HG03558 (cell line): Measurements from ENCODE around the gene NF1.
"Not testable (repeated sequence)": the region's sequence is repeated elsewhere in the genome, so short reads cannot be mapped to it uniquely, and the experiment has no call there.

Source experiments
- ATAC-seq: cut with Tn5 transposase; IDR thresholded peaks from one replicate; pipeline ENCODE4 v1.9.1; 2021; ENCODE audit warnings: moderate number of reproducible peaks; ENCODE audit not compliant: unreplicated experiment; ENCODE audit errors: extremely low read depth

The NF1 gene

GRCh38 chr17:31079731-31080130 lies 15.0 kb upstream of the NF1 start:
- no peak for ATAC-seq

GRCh38 chr17:31085563-31085962 lies 9.2 kb upstream of the NF1 start:
- ATAC-seq = no peak

GRCh38 chr17:31089471-31089870 lies 5.3 kb upstream of the NF1 start:
- ATAC-seq = no peak

DNA sequence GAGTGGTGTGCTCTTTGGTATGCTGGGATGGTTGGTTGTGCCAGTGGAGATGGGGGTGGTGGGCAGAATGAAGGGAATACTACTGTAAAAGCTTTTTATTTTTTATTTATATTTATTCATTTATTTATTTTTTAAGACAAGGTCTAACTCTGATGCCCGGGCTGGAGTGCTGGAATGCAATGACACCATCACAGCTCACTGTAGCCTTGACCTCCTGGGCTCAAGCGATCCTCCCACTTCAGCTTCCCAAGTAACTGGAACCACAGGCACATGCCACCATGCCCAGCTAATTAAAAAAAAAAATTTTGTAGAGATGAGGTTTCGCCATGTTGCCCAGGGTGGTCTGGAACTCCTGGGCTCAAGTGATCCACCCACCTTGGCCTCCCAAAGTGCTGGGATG lies 4.1 kb upstream of the NF1 start:
- ATAC-seq = not testable (repeated sequence)

DNA sequence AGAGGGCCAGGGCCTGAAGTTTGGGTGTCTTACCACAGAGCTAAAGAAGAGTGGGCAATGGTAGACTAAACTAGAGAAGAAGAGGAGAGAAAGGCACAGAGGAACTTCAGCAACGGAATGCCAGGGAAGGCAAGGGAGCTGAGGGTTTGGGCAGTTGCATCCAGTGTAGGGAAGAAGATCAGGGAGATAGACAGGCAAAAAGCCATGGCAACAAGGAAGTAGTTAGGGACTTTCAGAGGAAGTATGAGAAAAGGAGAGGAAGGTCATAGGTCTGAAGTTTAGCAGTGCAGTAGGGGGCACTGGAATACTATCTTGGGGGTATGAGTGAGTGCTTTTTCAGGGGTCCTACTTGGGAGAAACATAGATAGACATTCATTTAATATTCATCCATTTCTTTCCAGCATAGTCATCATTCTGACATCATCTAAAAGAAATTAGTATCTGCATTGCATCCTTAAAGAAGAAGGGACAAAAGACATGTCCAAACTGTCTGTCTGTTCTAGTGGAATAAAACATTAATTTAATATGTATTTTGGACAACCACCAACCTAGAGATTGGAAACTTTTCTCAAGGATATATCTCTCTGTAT lies 2.2 kb upstream of the NF1 start:
- ATAC-seq = no peak

DNA sequence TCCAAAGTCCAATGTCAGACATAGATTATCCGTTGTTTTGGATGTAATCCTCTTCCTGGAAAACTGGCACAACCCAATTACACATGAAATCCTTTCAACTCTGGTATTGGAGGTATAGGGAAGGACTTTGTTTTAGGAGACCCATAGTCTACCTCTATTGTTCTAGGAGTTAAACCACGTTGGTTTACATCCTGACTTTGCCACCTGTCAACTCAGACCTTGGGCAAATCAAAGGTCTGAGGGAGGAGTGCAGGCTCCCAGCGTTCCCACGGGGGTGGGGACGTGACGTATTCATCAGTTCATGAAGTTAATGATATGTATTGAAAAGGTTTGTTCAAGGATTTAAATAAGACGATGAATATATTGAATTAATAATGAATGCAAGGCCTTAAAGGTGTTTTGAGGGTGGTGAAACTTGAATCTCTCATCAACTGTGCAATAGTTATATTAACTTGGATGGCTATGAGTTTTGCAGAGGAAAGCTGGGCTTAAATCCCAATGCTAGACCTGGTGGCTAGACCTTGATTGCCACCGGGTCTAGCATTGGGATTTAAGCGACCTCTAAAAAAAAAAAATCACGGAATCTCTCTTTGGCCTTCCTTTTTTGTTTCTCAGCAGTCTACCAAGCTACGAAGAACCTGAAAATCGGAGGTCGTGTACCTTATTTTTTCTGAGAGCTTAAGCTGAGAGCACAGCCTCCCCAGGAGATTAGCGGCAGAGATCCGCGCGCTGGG lies 744 bp upstream of the NF1 start:
- ATAC-seq = no peak

DNA sequence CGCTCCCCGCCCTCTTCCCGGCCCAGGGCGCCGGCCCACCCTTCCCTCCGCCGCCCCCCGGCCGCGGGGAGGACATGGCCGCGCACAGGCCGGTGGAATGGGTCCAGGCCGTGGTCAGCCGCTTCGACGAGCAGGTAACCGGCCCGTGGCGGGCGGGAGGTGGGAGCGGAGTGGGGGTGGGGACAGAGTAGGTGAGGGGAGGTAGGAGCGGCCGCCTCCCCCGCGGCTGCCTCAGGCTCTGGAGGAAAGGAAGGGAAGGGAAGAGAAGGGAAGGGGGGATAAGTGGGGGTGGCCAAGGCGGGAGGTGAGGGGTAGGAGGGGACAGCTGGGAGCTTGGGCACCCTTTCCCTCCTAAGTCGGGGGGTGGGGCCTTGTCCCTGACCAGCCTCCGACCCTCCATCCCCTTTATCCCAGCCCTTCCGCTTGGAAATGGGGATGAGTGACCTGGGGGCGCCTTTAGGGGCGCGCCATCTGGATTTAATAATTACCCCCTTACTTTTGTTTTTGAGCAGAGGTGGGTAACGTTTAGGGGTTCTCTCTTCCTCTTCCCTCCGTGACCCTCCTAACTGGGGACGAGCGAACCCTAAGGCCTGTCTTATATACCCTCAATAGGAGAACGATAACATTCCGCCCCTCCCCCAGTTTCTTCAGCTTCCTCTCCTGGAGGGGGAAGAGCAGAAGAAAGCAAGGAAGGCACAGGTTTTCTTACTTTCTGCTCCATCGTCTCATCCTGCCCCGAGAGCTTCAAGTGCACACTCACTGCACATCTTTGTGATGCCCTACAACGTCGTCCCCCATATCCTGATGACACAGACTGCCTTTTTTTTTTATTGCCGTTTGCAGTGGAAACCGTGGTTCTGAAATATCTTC lies 694 bp downstream of the NF1 start:
- no peak for ATAC-seq

- ATAC-seq = no peak
Observed at GRCh38 chr17:31096106-31096436, 1.3 kb downstream of the NF1 start.

GRCh38 chr17:31099016-31099415 lies 4.2 kb downstream of the NF1 start:
- no peak for ATAC-seq

DNA sequence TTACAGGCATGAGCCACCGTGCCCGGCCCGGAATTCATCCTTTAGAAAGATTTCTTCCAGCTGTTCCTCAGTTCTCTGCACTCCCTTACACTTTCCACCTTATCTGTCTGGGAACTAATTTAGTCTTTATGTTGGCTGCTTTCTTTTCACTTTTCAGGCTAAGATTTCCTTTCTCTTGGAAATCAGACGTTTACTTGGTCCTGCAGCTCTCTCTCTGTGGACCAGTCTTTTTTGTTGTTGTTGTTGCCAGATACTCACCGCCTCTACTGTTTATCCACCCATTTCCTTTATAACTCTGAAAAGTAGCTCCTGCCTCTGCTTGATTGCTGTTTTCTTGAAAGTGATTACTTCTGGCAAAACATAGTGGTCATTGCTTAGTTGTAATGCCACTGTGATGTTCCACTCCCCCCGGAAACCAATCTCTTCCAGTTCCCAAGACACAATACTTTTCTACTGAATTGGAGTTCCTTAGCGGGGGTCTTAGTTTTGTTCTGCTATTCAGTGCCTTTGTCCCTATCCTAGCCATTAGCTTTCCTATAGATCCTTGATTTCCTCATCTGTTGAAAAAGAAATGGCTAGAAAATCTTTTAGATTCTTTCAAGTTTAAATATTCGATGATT lies 6.2 kb downstream of the NF1 start:
- no peak for ATAC-seq

GRCh38 chr17:31101943-31102342 lies 7.2 kb downstream of the NF1 start:
- no peak for ATAC-seq

DNA sequence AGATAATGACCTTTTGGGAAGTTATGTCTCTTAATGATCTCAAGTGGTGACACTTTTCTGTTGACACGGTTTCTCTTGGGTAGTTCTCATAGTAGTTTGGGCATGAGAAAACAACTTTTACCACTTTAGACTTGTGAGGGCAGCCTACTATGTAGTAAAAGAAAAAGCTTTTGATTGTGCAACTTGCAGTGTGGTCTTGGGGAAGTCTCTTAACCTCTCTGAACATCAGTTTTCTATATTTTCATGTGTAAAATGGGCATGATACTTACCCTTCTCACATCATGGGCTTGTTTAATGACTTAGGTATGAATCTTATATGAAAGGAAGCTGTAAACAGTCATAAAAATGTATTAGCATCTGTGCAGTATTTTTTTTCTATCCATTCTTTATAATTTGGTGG lies 11.2 kb downstream of the NF1 start:
- ATAC-seq = no peak

DNA sequence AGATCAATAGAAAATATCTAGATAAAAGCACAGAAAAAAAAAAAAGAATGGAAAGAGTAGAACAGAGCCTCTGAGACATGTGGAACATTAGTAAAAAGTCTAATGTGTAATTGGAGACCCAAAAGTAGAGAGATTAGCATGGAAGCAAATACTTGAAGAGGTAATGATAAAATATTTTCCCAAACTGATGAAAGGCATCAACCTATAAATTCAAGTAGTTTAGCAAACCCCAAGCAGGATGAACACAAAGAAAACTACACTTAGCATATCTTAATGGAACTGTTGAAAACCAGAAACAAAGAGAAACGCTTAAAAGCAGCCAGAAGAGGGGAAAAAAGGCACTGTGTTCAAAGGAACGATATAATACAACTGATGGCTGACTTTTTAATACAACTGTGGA lies 16.4 kb downstream of the NF1 start:
- no peak for ATAC-seq

DNA sequence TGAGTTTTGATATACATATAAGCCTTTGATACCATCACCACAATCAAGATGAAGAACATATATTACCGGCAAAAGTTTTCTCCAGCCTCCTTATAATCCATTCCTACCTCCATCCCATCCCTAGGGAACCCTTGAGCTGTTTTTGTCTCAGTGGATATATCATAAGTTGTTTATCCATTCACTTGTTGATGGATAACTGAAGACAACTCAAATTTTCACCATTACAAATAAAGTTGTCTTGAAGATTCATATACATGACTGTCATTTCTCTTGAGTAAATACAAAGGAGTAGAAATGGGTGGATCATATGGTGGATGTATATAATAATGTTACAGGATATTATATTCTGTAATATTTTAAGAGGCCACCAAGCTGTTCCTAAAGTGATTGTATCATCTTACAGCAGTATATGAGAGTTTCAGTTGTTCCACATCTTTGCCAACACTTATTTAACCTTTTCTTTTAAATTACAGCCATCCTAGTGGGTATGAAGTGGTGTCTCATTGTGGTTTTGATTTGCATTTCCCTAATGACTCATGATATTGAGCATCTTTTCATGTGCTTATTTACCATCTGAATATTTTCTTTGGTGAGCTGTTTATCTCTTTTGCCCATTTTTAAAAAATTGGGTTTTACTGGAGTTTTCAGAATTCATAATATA lies 17.4 kb downstream of the NF1 start:
- no peak for ATAC-seq

- not testable (repeated sequence) for ATAC-seq
Observed at GRCh38 chr17:31113368-31113767, 18.6 kb downstream of the NF1 start.

DNA sequence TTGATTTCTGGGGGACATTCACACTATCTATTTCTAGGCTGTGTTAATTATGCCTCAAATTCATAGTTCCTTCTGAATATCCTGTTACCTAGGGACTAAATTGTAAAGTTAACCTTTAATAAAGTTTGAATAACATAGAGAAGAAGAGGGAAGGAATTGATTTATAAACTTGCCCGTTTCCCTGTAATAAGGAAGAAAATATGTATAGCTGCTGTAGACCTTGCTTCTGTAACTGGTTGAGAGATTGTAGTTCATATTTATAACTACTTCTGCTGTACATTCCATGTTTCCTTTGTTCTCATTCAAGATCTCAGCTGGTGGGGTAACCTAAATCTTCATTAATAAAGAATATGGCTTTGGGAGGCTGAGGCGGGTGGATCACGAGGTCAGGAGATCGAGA lies 19.2 kb downstream of the NF1 start:
- ATAC-seq = no peak

GRCh38 chr17:31114956-31115555 lies 20.3 kb downstream of the NF1 start:
- no peak for ATAC-seq

DNA sequence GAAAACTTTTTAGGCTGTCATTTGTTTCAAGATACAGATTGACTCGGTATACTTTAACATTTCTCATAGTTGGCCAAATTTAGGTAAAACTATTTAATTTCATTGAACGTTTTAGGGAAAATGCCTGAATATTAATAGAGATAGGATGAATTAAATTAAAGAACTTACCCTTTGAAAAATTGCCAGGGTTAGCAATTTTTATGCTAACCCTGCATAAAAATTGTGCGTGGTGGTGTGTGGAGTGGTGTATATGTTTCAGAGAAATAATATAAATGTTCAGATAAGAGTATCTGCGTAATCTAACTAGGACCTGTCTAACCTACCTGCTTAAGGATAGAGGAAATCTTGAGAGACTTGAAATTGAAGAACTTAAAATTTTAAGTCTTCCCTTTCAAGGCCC lies 21.4 kb downstream of the NF1 start:
- ATAC-seq = no peak

- ATAC-seq = no peak
Observed at GRCh38 chr17:31122746-31123145, 28.0 kb downstream of the NF1 start.

DNA sequence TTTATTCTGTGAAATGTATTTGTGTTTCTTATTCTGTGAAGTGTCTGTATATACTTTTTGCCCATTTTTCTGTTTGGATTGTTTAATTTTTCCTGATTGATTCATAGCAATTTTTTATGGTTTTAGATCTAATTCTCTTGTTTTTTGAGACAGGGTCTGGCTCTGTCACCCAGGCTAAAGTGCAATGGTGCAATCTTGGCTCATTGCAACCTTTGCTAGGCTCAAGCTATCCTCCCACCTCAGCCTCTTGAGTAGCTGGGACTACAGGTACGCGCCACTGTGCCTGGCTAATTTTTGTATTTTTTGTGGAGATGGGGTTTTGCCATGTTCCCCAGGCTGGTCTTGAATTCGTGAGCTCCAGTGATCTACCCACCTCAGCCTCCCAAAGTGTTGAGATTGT lies 31.5 kb downstream of the NF1 start:
- ATAC-seq = no peak
